Colonic mucosa (tissue), 4 donors: ENCODE data around the gene POLR2L. TPM values are rescaled to one million over a fixed set of nuclear protein-coding genes. Genes with fewer than 3 reads are reported as not detected.

ENCODE experiments used
- DNase-seq: peaks from one replicate; pipeline ENCODE4 v3.0.0-alpha.2; 2020
- H3K27ac ChIP-seq: fragments of 200-600 bp; one replicate; pipeline ENCODE4 v1.8.0; 2021
- H3K27me3 ChIP-seq: fragments of 200-600 bp; one replicate; pipeline ENCODE4 v1.8.0; 2021
- H3K36me3 ChIP-seq: fragments of 200-600 bp; one replicate; pipeline ENCODE4 v1.8.0; 2021
- H3K4me1 ChIP-seq: fragments of 200-600 bp; one replicate; pipeline ENCODE4 v1.8.0; 2021; ENCODE audit warnings: mild to moderate bottlenecking
- H3K4me3 ChIP-seq: fragments of 200-600 bp; one replicate; pipeline ENCODE4 v1.8.0; 2021
- H3K9ac ChIP-seq, 2 donors: one replicate each; pipeline ENCODE4 v1.7.0; 2013; ENCODE audit warnings: control low read depth in 2 of 2, low read depth in 2 of 2, low read length in 2 of 2
- H3K9me3 ChIP-seq: fragments of 200-600 bp; one replicate; pipeline ENCODE4 v1.8.0; 2021
- CTCF ChIP-seq: fragments of 200-600 bp; IDR thresholded peaks from one replicate; pipeline ENCODE4 v1.8.0; 2022; ENCODE audit warnings: antibody characterized with exemption, mild to moderate bottlenecking
- intact Hi-C: fragments of 100-400 bp; cut with DNase I; formaldehyde crosslinking; loops from one replicate; pipeline ENCODE4 v1.14.1; 2022
- total RNA-seq, 2 donors: library from RNA; stranded (reverse); fragmentation: NEBNext Ultra II Directional in 1 of 2; extraction: Animal tissue kit (Norgen Biotek cat#: 25700) in 1 of 2; gene quantifications; one replicate each; pipeline ENCODE4 v1.2.1, GENCODE V29; 2021
- donor health status: healthy.
- donor health status: DM: no; HTN: no; CAD: no.
- donor health status: DM: no; HTN: no; CAD: no.

The POLR2L gene
- total RNA-seq, 2 donors from 2014 or later, result 77.4 to 181 TPM

- Histone ChIP-seq H3K36me3 (no peaks in the 10 kb centered on the region), H3K4me1 (peaks cover 6% of the 10 kb centered on the region), H3K9ac (no peak overlapping the region), H3K27ac (no peak overlapping the region), H3K9me3 (no peaks in the 10 kb centered on the region), H3K4me3 (no peak overlapping the region), H3K27me3 (peaks cover under 1% of the 10 kb centered on the region)
- intact Hi-C loops, result no loop called here
- TF ChIP-seq CTCF, result no peak
- DNase-seq, result no peak
Observed at GRCh38 chr11:856397-856796, 14.1 kb upstream of the POLR2L start.

GRCh38 chr11:855796-856195 is 13.5 kb upstream of the POLR2L start:
- Histone ChIP-seq H3K27ac (no peak overlapping the region), H3K27me3 (peaks cover 6% of the 10 kb centered on the region), H3K9ac (no peak overlapping the region), H3K9me3 (no peaks in the 10 kb centered on the region), H3K4me1 (peaks cover 6% of the 10 kb centered on the region), H3K36me3 (no peaks in the 10 kb centered on the region), H3K4me3 (no peak overlapping the region)
- DNase-seq, result no peak
- intact Hi-C loops, result no loop called here
- TF ChIP-seq CTCF, result no peak

DNA sequence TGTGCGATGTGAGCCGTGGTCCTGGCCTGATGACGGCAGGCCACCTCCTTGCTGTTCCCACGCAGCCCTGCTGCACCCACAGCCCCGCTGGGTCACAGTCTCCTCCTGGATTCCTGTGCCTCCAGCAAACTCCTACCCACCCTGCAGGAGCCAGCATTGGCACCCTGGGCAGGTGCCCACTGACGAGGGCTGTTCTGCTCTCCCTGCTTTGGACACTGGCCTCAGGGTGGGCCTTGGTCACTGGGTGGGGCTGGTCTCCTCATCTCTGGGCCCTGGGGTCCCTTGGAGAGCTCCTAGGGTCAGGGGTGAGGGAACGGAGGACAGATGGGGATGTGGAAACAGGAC is 13.0 kb upstream of the POLR2L start:
- H3K36me3 ChIP-seq, result no peaks in the 10 kb centered on the region
- no peak for DNase-seq
- TF ChIP-seq CTCF, result no peak
- H3K4me1 ChIP-seq, result peaks cover 6% of the 10 kb centered on the region
- H3K9me3 ChIP-seq, result no peaks in the 10 kb centered on the region
- H3K27ac ChIP-seq, result no peak overlapping the region
- H3K27me3 ChIP-seq, result peaks cover 11% of the 10 kb centered on the region
- no peak overlapping the region for H3K9ac ChIP-seq
- intact Hi-C loops, result no loop called here
- no peak overlapping the region for H3K4me3 ChIP-seq

GRCh38 chr11:854601-855329 is 12.4 kb upstream of the POLR2L start:
- Histone ChIP-seq H3K9me3 (no peaks in the 10 kb centered on the region), H3K27ac (no peak overlapping the region), H3K4me1 (peaks cover 3% of the 10 kb centered on the region), H3K27me3 (peaks cover 16% of the 10 kb centered on the region), H3K9ac (no peak overlapping the region), H3K4me3 (no peak overlapping the region), H3K36me3 (no peaks in the 10 kb centered on the region)
- intact Hi-C loops, result no loop called here
- no peak for TF ChIP-seq CTCF
- DNase-seq, result no peak

GRCh38 chr11:853682-854448 is 11.5 kb upstream of the POLR2L start:
- Histone ChIP-seq H3K4me1 (peaks cover 3% of the 10 kb centered on the region), H3K4me3 (no peak overlapping the region), H3K27me3 (peaks cover 21% of the 10 kb centered on the region), H3K27ac (no peak overlapping the region), H3K9ac (no peak overlapping the region), H3K9me3 (no peaks in the 10 kb centered on the region), H3K36me3 (no peaks in the 10 kb centered on the region)
- DNase-seq, result no peak
- intact Hi-C loops, result no loop called here
- TF ChIP-seq CTCF, result no peak
